ENCODE results near the gene AGAP1. TPM values are rescaled to one million over a fixed set of nuclear protein-coding genes. Genes with fewer than 3 reads are reported as not detected.

AGAP1 gene
- total RNA-seq, 1 donor from 2014 or later, result 20.4 TPM

DNA sequence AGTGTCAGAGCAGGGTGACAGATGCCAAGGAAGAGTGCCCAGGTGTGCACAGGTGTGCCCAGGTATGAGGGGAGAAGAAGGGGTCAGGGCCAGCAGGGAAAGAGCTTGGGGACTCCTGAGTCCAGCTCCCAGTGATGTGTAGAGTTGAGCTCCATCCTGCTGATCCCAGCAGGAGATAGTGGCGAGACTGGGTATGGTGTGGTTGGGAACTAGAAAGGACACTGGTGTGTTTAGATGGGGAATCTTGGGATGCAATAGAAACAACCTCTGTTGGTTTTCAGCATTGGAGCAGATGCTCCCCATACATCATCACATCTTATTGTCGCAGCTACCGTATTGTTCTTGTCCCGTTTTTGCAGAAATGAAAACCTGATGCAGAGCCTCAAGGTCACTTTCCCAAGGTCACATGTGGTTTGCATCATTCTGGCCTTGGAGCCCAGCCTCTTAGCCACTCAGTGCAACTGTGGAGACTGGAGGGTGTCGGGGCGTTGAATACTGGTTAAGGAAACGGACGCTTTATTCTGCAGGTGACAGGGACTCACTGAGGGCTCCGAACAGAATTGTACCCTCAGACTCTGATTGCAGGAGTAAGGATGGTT is 166.7 kb downstream of the AGAP1 start:
- no peak overlapping the region for H3K9ac ChIP-seq
- H3K4me1 ChIP-seq, result peaks cover 43% of the 10 kb centered on the region
- H3K79me2 ChIP-seq (ENCODE audit: low read depth), result peaks cover 79% of the 10 kb centered on the region
- no peaks in the 10 kb centered on the region for H3K36me3 Mint-ChIP-seq
- no peaks in the 10 kb centered on the region for H3K36me3 ChIP-seq
- H3K27me3 Mint-ChIP-seq (ENCODE audit: insufficient read depth, low read depth), result peaks cover 10% of the 10 kb centered on the region
- H3K4me3 ChIP-seq, result no peak overlapping the region
- no peak overlapping the region for H3K27ac ChIP-seq
- DNase-seq (ENCODE audit: low spot score), result no peak
- peak overlapping the region; percentile 53 for H3K4me2 ChIP-seq
- no peaks in the 10 kb centered on the region for H3K9me3 ChIP-seq (ENCODE audit: low read depth)
- no peak overlapping the region for H3K4me3 Mint-ChIP-seq
- H3F3A ChIP-seq (ENCODE audit: low read depth), result peaks cover 34% of the 10 kb centered on the region
- H3K4me1 Mint-ChIP-seq, result peaks cover 77% of the 10 kb centered on the region
- H3K9me3 Mint-ChIP-seq, result no peaks in the 10 kb centered on the region
- H3K27ac Mint-ChIP-seq, result no peak overlapping the region
- no peak overlapping the region for H2AFZ ChIP-seq (replicated peaks)
- TF ChIP-seq, protein P1, sequence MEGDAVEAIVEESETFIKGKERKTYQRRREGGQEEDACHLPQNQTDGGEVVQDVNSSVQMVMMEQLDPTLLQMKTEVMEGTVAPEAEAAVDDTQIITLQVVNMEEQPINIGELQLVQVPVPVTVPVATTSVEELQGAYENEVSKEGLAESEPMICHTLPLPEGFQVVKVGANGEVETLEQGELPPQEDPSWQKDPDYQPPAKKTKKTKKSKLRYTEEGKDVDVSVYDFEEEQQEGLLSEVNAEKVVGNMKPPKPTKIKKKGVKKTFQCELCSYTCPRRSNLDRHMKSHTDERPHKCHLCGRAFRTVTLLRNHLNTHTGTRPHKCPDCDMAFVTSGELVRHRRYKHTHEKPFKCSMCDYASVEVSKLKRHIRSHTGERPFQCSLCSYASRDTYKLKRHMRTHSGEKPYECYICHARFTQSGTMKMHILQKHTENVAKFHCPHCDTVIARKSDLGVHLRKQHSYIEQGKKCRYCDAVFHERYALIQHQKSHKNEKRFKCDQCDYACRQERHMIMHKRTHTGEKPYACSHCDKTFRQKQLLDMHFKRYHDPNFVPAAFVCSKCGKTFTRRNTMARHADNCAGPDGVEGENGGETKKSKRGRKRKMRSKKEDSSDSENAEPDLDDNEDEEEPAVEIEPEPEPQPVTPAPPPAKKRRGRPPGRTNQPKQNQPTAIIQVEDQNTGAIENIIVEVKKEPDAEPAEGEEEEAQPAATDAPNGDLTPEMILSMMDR (IDR thresholded peaks at IDR 0.05), result no peak
- TF ChIP-seq EZH2 (IDR thresholded peaks at IDR 0.05), result no peak
- TF ChIP-seq EZH2phosphoT487 (IDR thresholded peaks at IDR 0.05), result no peak
- peaks cover 85% of the 10 kb centered on the region for H4K20me1 ChIP-seq (ENCODE audit: low read depth)
- H3K27me3 ChIP-seq, result no peaks in the 10 kb centered on the region

DNA sequence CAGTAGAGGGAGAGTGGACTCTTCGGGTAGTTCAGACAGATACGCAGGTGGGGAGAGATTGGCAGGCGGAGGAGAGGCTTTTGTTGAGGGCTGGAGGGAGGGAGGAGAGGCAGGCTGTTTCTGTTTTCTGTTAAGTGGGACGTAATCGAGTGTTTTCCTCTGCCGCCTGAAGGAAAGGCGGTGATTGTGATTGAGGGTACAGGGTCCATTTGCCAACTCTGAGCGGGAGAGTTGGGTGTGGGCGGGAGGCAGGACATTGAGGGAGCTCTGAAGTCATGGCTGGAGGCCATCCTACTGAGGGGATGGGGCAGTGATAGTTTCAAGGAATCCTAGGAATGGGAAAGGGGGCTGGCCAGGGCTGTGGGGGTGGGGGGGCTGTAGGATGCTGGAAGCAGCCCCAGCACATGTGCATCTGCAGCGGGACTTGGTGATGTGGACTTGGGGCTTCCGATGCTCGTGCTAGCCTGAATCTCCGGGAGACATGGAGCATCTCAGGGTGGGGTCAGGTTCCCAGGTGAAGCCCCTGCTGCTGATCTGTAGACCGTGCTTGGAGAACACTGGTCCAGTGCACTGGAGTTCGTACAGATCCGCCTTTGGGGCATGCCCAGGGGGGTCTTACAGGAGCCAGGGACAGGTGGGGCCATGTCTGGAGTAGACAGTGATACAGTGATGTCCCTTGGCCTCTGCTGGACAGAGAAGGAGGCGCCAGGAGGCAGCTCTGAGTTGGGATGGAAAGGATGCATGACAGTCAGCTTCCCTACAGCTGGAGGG is 167.5 kb downstream of the AGAP1 start:
- Histone ChIP-seq H3K27me3 (no peaks in the 10 kb centered on the region), H3K79me2 (ENCODE audit: low read depth) (peaks cover 79% of the 10 kb centered on the region), H3K4me2 (peak overlapping the region; percentile 53), H3K4me3 (no peak overlapping the region), H3K27ac (no peak overlapping the region), H3K36me3 (no peaks in the 10 kb centered on the region), H3K9ac (no peak overlapping the region), H3K4me1 (peaks cover 51% of the 10 kb centered on the region), H2AFZ (replicated peaks) (no peak overlapping the region), H3K9me3 (ENCODE audit: low read depth) (no peaks in the 10 kb centered on the region), H3F3A (ENCODE audit: low read depth) (peaks cover 42% of the 10 kb centered on the region), H4K20me1 (ENCODE audit: low read depth) (peaks cover 92% of the 10 kb centered on the region)
- Mint-ChIP-seq H3K4me3 (no peak overlapping the region), H3K4me1 (peaks cover 77% of the 10 kb centered on the region), H3K9me3 (no peaks in the 10 kb centered on the region), H3K27me3 (ENCODE audit: insufficient read depth, low read depth) (peaks cover 10% of the 10 kb centered on the region), H3K36me3 (no peaks in the 10 kb centered on the region), H3K27ac (no peak overlapping the region)
- TF ChIP-seq EZH2phosphoT487 (IDR thresholded peaks at IDR 0.05), result no peak
- TF ChIP-seq, protein P1 (IDR thresholded peaks at IDR 0.05), result no peak
- no peak for TF ChIP-seq EZH2 (IDR thresholded peaks at IDR 0.05)
- no peak for DNase-seq (ENCODE audit: low spot score)

DNA sequence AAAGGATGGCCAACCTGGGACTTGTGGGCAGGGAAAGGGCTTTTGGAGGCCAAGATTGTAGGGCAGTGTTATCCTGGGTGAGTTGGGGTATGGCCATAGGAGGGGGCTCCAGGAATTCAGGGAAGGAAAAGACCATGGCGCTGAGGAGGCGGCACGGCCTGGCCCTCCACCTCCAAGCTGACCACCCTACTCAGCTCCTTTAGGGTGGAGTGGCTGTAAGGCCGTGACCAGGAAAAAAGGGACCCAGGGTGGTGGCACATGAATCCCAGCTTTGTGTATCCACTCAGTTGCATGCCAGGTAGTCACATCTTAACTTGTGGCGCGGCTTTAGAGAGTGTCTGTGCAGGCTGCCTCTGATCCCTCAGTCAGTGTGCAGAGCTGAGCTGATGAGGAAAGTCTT is 168.1 kb downstream of the AGAP1 start:
- H3K4me1 ChIP-seq, result peaks cover 54% of the 10 kb centered on the region
- Mint-ChIP-seq H3K9me3 (no peaks in the 10 kb centered on the region), H3K4me3 (no peak overlapping the region), H3K4me1 (peaks cover 78% of the 10 kb centered on the region), H3K27me3 (ENCODE audit: insufficient read depth, low read depth) (peaks cover 10% of the 10 kb centered on the region), H3K27ac (no peak overlapping the region), H3K36me3 (no peaks in the 10 kb centered on the region)
- H4K20me1 ChIP-seq (ENCODE audit: low read depth), result peaks cover 95% of the 10 kb centered on the region
- no peak overlapping the region for H3K4me3 ChIP-seq
- H3K27ac ChIP-seq, result no peak overlapping the region
- no peaks in the 10 kb centered on the region for H3K36me3 ChIP-seq
- H3K9me3 ChIP-seq (ENCODE audit: low read depth), result no peaks in the 10 kb centered on the region
- H3F3A ChIP-seq (ENCODE audit: low read depth), result peaks cover 39% of the 10 kb centered on the region
- no peak overlapping the region for H3K4me2 ChIP-seq
- H3K9ac ChIP-seq, result no peak overlapping the region
- TF ChIP-seq, protein P1 (IDR thresholded peaks at IDR 0.05), result no peak
- TF ChIP-seq EZH2phosphoT487 (IDR thresholded peaks at IDR 0.05) (no peak), EZH2 (IDR thresholded peaks at IDR 0.05) (no peak)
- H3K27me3 ChIP-seq, result no peaks in the 10 kb centered on the region
- H3K79me2 ChIP-seq (ENCODE audit: low read depth), result peaks cover 78% of the 10 kb centered on the region
- no peak overlapping the region for H2AFZ ChIP-seq (replicated peaks)
- no peak for DNase-seq (ENCODE audit: low spot score)

Data from neural progenitor cell (in vitro differentiated cells).